DOHH2 (cell line): ENCODE results near the gene C12orf57.
A peak's percentile ranks its signal among the peaks of the same experiment; 100 is the strongest.

ENCODE experiments used
- H3F3A ChIP-seq: fragments of 200-600 bp; sonication (generic), shearing (Covaris generic); 2 replicates; pipeline ENCODE4 v1.6.0; 2016; ENCODE audit warnings: antibody characterized with exemption, mild to moderate bottlenecking; ENCODE audit not compliant: control insufficient read depth, insufficient read depth
- H3K27ac ChIP-seq: fragments of 200-600 bp; sonication (generic); 2 replicates; pipeline ENCODE4 v1.5.1; 2014; ENCODE audit warnings: low read depth, mild to moderate bottlenecking, low read length, moderate library complexity
- H3K27me3 ChIP-seq: fragments of 200-600 bp; sonication (generic); 2 replicates; pipeline ENCODE4 v1.6.1; 2014; ENCODE audit warnings: mild to moderate bottlenecking, low read length, mixed read lengths; ENCODE audit not compliant: control insufficient read depth
- H3K36me3 ChIP-seq: fragments of 200-600 bp; sonication (generic); 2 replicates; pipeline ENCODE4 v1.6.1; 2014; ENCODE audit warnings: mild to moderate bottlenecking, low read length, moderate library complexity, mixed read lengths; ENCODE audit not compliant: control insufficient read depth
- H3K4me1 ChIP-seq: fragments of 200-600 bp; sonication (generic); 2 replicates; pipeline ENCODE4 v1.6.1; 2014; ENCODE audit warnings: mild to moderate bottlenecking, low read length, mixed read lengths; ENCODE audit not compliant: control insufficient read depth
- H3K4me2 ChIP-seq: fragments of 200-600 bp; sonication (generic); 2 replicates; pipeline ENCODE4 v1.6.0; 2014; ENCODE audit warnings: mild to moderate bottlenecking, low read length, moderate library complexity
- H3K4me3 ChIP-seq: fragments of 200-600 bp; sonication (generic); 2 replicates; pipeline ENCODE4 v1.5.1; 2014; ENCODE audit warnings: mild to moderate bottlenecking, low read length, mixed read lengths
- H3K79me2 ChIP-seq: fragments of 200-600 bp; sonication (generic); 2 replicates; pipeline ENCODE4 v1.6.1; 2014; ENCODE audit warnings: mild to moderate bottlenecking, low read length, mixed read lengths; ENCODE audit not compliant: control insufficient read depth
- H3K9me2 ChIP-seq: fragments of 200-600 bp; sonication (generic); replicated peaks from 2 replicates; pipeline ENCODE4 v1.6.1; 2014; ENCODE audit warnings: mild to moderate bottlenecking, low read length, mixed read lengths; ENCODE audit not compliant: control insufficient read depth
- H3K9me3 ChIP-seq: fragments of 200-600 bp; sonication (generic); 2 replicates; pipeline ENCODE4 v1.6.1; 2014; ENCODE audit warnings: antibody characterized with exemption, low read length, mixed read lengths; ENCODE audit not compliant: control insufficient read depth, insufficient read depth
- H4K20me1 ChIP-seq: fragments of 200-600 bp; sonication (generic); 2 replicates; pipeline ENCODE4 v1.6.0; 2014; ENCODE audit warnings: low read depth, mild to moderate bottlenecking, antibody characterized with exemption, low read length, moderate library complexity; ENCODE audit not compliant: control insufficient read depth, insufficient read depth
- CTCF ChIP-seq: fragments of 200-600 bp; sonication (generic); IDR thresholded peaks from one replicate; pipeline ENCODE4 v1.5.1; 2014; ENCODE audit warnings: antibody characterized with exemption, mild to moderate bottlenecking, low read depth, low read length; ENCODE audit not compliant: poor library complexity, severe bottlenecking
- EZH2phosphoT487 ChIP-seq: fragments of 200-600 bp; sonication (generic); IDR thresholded peaks from 2 replicates; pipeline ENCODE4 v1.6.1; 2017; ENCODE audit warnings: borderline replicate concordance, mild to moderate bottlenecking, antibody characterized with exemption, low read length, moderate library complexity, mixed read lengths

C12orf57 gene

GRCh38 chr12:6962285-6963015 is 18.6 kb downstream of the C12orf57 start:
- peaks cover 48% of the 10 kb centered on the region for H3K27me3 ChIP-seq

GRCh38 chr12:6963016-6963731 is 19.4 kb downstream of the C12orf57 start:
- Histone ChIP-seq H3K27ac (no peak overlapping the region), H3K9me2 (no peaks in the 10 kb centered on the region), H3K4me3 (no peak overlapping the region), H3F3A (peaks cover 32% of the 10 kb centered on the region), H3K4me1 (peaks cover 58% of the 10 kb centered on the region), H3K36me3 (peaks cover 42% of the 10 kb centered on the region), H3K27me3 (peaks cover 41% of the 10 kb centered on the region), H4K20me1 (peaks cover 6% of the 10 kb centered on the region), H3K79me2 (peaks cover 5% of the 10 kb centered on the region), H3K4me2 (no peak overlapping the region), H3K9me3 (no peaks in the 10 kb centered on the region)
- TF ChIP-seq CTCF (no peak), EZH2phosphoT487 (no peak)

More at GRCh38 chr12:6962285-6963015, 18.6 kb downstream of the C12orf57 start:
- Histone ChIP-seq H4K20me1 (no peaks in the 10 kb centered on the region; the same call in none of the 2 replicates), H3K27ac (no peak overlapping the region), H3K9me3 (no peaks in the 10 kb centered on the region), H3K4me2 (peak overlapping the region; percentile 49), H3K79me2 (no peaks in the 10 kb centered on the region), H3K9me2 (no peaks in the 10 kb centered on the region), H3K4me3 (peak overlapping the region; percentile 19; the same call in 1 of the 2 replicates), H3K4me1 (peaks cover 63% of the 10 kb centered on the region), H3K36me3 (peaks cover 35% of the 10 kb centered on the region), H3F3A (peaks cover 25% of the 10 kb centered on the region)
- TF ChIP-seq CTCF (no peak), EZH2phosphoT487 (no peak)

GRCh38 chr12:6963791-6964413 is 20.1 kb downstream of the C12orf57 start:
- Histone ChIP-seq H3K36me3 (peaks cover 50% of the 10 kb centered on the region), H3K27me3 (peaks cover 34% of the 10 kb centered on the region), H3K9me2 (no peaks in the 10 kb centered on the region), H3K4me2 (no peak overlapping the region), H3K79me2 (peaks cover 12% of the 10 kb centered on the region), H3F3A (peaks cover 34% of the 10 kb centered on the region), H3K4me3 (no peak overlapping the region), H3K9me3 (no peaks in the 10 kb centered on the region), H4K20me1 (peaks cover 12% of the 10 kb centered on the region), H3K4me1 (peaks cover 58% of the 10 kb centered on the region), H3K27ac (no peak overlapping the region)
- TF ChIP-seq EZH2phosphoT487 = no peak
- TF ChIP-seq CTCF = no peak
